ENCODE data around the gene ABLIM2.

Gene ABLIM2

GRCh38 chr4:8098506-8098905, 60.1 kb downstream of the ABLIM2 start:
- DNase-seq = no peak

- DNase-seq = no peak
Measured at GRCh38 chr4:8097721-8098345, 60.8 kb downstream of the ABLIM2 start.

GRCh38 chr4:8097141-8097541, 61.5 kb downstream of the ABLIM2 start:
- no peak for DNase-seq

GRCh38 chr4:8096690-8097061, 61.9 kb downstream of the ABLIM2 start:
- no peak for DNase-seq

GRCh38 chr4:8095956-8096689, 62.5 kb downstream of the ABLIM2 start:
- no peak for DNase-seq

GRCh38 chr4:8093587-8094274, 64.9 kb downstream of the ABLIM2 start:
- DNase-seq = no peak

- no peak for DNase-seq
Measured at GRCh38 chr4:8092282-8092681, 66.3 kb downstream of the ABLIM2 start.

- no peak for DNase-seq
Measured at GRCh38 chr4:8090744-8091301, 67.8 kb downstream of the ABLIM2 start.

- DNase-seq = no peak
Measured at GRCh38 chr4:8090312-8090711, 68.3 kb downstream of the ABLIM2 start.

- DNase-seq = no peak
Measured at GRCh38 chr4:8089862-8090261, 68.8 kb downstream of the ABLIM2 start.

- no peak for DNase-seq
Measured at GRCh38 chr4:8088966-8089491, 69.6 kb downstream of the ABLIM2 start.

- DNase-seq = no peak
Measured at GRCh38 chr4:8087921-8088495, 70.6 kb downstream of the ABLIM2 start.

- no peak for DNase-seq
Measured at GRCh38 chr4:8086783-8087445, 71.7 kb downstream of the ABLIM2 start.

- no peak for DNase-seq
Measured at GRCh38 chr4:8085491-8086117, 73.0 kb downstream of the ABLIM2 start.

- DNase-seq = no peak
Measured at GRCh38 chr4:8084712-8085490, 73.7 kb downstream of the ABLIM2 start.

- DNase-seq = no peak
Measured at GRCh38 chr4:8084031-8084660, 74.5 kb downstream of the ABLIM2 start.

GRCh38 chr4:8083086-8083825, 75.4 kb downstream of the ABLIM2 start:
- no peak for DNase-seq

GRCh38 chr4:8082517-8083055, 76.0 kb downstream of the ABLIM2 start:
- DNase-seq = no peak

- no peak for DNase-seq
Measured at GRCh38 chr4:8081621-8082516, 76.7 kb downstream of the ABLIM2 start.

Data from stimulated activated naive CD4-positive, alpha-beta T cell treated with Interleukin-2 at 50 U/mL for 16 hours (primary cell).